GM18519 (cell line): ENCODE results near the gene NAA16.
"Not testable (repeated sequence)": the region's sequence is repeated elsewhere in the genome, so short reads cannot be mapped to it uniquely, and the experiment has no call there.

Experiments
- ATAC-seq: cut with Tn5 transposase; IDR thresholded peaks from one replicate; pipeline ENCODE4 v1.9.1; 2021; ENCODE audit warnings: mild to moderate bottlenecking, moderate library complexity; ENCODE audit not compliant: unreplicated experiment, low FRiP score

The NAA16 gene

DNA sequence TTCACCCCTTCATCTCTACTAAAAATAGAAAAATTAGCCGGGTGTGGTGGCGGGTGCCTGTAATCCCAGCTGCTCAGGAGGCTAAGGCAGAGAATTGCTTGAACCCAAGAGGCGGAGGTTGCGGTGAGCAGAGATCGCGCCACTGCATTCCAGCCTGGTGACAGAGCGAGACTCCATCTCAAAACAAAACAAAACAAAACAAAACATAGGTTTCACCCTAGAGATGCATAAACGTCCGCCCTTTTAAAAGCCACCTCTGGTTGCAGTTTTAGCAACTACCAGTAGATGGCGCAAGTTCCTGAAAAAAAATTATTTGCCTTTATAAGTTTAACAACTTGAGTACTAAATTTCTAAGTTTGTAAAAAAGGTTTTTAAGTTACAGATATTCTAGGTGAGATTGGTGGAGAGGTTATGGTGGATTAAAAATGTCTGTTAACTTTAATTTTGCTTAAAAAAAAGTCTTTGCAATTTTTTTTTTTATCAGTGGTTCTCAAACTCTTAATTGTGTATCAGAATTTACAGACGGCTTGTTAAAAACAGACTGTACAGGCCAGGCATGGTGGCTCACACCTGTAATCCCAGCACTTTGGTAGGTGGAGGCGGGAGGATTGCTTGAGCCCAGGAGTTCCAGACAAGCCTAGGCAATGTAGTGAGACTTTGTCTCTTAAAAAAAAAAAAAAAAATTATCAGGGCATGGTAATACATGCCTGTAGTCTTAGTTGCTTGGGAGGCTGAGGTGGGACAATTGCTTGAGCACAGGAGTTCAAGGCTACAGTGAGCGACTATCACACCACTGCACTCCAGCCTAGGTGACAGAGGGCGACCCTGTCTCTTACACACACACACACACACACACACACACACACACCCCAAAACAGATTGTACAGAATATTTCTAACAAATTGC is 42.1 kb downstream of the NAA16 start:
- ATAC-seq, result no peak

- no peak for ATAC-seq
Measured at GRCh38 chr13:41354416-41354815, 43.3 kb downstream of the NAA16 start.

- ATAC-seq, result not testable (repeated sequence)
Measured at GRCh38 chr13:41356385-41356648, 45.2 kb downstream of the NAA16 start.

- no peak for ATAC-seq
Measured at GRCh38 chr13:41356786-41357185, 45.7 kb downstream of the NAA16 start.

- no peak for ATAC-seq
Measured at GRCh38 chr13:41361491-41361890, 50.4 kb downstream of the NAA16 start.

DNA sequence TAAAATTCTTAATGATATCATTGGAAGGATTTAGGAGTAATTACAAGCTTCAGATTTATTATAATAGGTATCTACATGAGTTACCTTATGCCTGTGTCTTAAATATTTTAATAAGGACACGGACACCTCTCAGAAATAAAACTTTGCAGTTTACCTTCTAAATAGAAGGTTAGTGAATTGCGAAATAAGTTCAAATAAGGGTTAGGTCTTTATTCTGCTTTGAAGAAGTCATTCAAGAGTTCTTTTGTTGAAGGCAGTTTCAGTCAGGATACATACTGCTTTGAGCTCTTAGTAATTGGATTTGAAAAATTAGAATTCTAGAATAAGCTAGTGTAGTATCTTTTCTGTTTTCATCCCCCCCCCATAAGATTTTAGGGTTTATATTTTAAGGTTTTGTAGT is 53.0 kb downstream of the NAA16 start:
- no peak for ATAC-seq

DNA sequence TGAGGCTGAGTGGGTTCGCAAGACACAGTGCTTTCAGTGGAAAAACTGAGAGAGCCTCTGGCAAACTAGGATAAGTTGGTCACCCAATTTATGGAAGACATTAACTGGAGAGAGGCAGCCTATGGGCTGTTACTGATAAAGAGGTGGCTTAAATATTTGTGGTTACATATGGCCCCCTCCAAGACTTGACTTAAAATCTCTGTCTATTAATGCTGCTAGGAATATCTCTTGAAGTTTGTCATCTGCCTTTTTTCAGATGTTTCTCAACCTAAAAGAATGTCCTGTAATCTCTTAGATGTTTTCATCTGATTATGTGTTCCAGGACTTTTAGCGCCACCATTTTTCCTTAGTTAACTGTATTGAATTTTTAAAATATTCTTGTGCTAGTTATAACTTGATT is 54.6 kb downstream of the NAA16 start:
- ATAC-seq, result no peak

GRCh38 chr13:41370736-41371135 is 59.7 kb downstream of the NAA16 start:
- no peak for ATAC-seq

- ATAC-seq, result no peak
Measured at GRCh38 chr13:41377446-41377845, 66.4 kb downstream of the NAA16 start.

GRCh38 chr13:41382431-41382830 is 71.4 kb downstream of the NAA16 start:
- no peak for ATAC-seq

DNA sequence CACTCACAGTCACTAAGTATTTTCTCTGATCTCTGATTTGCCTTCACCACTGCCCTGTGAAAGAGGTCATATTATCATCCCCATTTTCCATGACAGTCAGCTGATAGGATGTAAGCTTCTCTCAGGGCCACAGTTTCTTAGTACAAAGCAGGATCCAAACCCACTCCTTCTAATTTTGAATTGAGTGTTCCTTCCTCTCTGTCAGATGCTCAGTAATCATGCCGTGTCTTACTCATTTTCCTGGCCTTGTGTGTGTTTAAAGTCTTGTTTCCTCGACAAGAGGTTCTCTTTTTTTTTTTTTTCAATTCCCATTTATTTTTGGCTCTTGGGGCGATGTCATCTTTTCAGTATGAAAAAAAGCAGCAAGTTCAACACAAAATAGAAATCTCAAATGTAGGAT is 72.3 kb downstream of the NAA16 start:
- ATAC-seq, result no peak

DNA sequence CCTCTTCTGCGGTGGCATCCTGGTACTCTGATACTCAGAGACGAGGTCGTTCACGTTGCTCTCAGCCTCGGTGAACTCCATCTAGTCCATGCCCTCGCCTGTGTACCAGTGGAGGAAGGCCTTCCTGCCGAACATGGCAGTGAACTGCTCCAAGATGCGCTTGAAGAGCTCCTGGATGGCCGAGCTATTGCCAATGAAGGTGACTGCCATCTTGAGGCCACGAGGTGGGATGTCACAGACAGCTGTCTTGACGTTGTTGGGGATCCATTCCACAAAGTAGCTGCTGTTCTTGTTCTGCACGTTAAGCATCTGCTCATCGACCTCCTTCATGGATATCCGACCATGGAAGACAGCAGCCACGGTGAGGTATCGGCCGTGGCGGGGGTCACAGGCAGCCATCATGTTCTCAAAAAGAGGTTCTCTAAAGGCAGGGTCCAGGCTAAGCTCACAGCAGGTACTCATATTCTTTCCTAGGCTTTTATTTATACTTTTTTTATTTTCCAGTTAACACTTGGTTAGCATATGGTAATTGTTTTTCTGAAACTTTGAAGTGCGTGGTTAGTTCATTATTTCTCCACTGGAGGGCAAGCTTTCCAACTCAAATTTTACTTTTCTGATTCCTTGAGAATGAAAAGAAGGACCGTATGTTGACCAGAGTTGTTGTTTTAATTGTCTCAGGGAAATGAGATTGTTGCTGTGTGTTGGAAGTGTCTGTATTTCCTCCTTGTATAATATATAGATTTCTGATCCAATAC is 73.9 kb downstream of the NAA16 start:
- no peak for ATAC-seq

DNA sequence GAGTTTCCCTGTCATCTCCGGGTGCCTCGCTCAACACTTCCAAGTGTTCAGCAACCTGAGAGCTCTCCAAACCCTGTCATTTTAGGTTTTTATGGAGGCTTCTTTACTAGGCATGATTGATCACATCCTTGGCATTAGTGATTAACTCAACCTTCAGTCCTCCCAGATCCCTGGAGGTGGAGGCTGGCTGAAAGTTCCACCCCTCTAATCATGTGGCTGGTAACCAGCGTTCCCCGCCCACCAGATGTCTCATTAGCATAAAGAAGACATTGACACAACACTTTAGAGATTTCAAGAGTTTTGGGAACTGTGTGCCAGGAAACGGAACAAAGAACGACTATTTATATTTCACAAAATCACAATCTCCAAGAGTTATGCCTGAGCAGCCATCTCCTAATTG is 75.1 kb downstream of the NAA16 start:
- no peak for ATAC-seq

DNA sequence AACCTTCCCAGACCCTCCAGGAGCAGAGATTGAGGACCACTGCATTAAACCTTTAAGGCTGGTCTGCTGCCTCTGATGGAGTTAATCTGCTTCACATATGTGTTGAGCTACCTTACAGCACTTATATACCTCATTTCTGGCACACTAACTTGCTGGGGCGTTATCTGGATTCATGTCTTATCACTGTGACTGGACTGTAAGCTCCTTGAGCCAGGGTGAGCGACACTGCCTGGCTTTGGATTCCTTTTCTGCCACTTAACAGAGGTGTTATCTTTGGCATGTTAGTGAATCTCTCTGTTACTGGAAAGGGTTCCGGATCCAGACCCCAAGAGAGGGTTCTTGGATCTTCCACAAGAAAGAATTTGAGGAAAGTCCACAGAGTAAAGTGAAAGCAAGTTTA is 76.5 kb downstream of the NAA16 start:
- no peak for ATAC-seq

DNA sequence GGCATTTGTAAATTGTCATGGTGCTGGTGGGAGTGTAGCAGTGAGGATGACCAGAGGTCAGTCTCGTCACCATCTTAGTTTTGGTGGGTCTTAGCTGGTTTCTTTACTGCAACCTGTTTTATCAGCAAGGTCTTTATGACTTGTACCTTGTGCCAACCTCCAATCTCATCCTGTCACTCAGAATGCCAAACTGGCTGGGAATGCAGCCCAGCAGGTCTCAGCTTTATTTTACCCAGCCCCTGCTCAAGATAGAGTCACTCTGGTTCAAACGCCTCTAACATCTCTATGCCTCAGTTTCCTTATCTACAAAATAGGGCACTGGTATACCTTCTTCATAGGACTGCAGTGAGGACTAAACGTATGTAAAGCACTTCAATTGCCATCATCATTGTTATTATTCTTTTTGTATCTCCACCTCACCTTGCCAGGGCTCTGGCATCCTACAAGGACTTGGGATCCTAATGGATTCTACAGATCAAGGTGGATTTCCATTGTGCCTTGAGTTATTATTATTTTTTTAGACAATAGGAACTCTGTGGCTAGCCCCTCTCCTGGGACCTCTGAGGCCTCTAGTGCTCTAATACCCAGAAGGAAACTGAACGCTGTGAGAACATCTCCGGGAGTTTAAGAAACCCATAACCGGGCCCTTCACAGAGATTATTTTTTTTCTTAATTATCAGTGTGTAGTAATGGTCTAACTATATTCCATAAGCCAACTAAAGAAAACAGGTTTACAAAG is 77.2 kb downstream of the NAA16 start:
- no peak for ATAC-seq

DNA sequence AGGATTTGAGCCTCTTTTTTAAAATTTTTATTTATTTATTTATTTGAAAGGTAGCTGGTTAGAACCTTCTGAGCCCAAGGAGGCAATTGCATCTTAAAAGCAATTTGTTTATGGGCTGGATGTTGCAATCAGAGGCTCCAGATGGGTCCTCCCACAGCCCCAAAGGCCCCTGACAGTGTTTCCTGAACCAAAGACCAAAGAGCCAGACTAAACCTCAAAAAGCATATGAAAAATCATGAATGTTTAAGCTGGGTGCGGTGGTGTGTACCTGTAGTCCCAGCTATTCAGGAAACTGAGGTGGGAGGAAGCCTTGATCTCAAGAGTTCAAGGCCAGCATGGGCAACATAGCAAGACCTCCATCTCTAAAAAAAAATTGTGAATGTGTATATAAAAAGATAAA is 78.5 kb downstream of the NAA16 start:
- ATAC-seq, result no peak

GRCh38 chr13:41394166-41394565 is 83.1 kb downstream of the NAA16 start:
- no peak for ATAC-seq

DNA sequence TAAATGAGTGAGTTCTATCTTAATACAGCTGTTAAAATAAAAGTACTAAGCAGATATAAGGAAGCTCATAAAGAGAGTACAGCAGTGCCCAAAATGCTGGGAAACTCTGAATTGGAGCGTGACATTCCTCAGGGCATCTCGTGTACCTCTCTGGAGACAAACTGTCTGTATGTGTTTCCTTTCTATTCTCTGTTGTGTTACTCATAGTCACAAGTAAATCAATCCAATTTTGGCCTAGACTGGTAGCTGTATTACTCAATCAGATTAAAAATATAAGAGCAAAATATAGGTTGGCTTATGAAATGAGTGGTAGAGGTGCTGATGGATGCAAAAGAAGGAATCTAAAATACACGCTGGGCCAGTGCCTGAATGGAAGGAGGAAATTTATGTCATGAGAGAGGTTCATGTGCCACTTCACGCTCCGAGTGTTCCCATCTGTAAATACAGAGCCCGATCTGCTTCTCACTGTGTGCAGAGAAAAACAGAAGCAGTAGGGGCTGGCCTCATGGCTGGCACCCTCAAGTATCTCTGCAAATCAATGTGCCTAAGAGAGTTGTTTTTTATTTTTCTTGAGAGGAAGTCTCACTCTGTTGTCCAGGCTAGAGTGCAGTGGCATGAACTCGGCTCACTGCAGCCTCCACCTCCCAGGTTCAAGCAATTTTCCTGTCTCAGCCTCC is 87.6 kb downstream of the NAA16 start:
- no peak for ATAC-seq

DNA sequence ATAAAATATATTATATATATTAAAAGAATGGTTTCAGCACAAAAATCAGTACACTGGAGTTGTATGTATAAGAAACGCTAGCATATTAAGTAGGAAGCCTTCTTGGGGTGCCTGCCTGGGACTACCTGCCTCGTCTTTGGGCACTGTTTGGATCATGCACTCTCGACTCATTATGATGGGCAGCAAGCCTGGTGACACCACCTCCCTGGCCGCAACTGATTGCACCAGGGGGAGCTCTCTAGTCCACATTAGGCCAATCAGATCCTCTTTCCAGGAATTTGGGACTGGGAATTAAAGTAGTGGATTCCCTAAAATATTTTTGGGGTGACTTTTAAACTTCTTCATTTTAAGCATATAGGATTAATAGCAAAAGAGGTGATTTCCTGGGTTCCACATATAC is 90.3 kb downstream of the NAA16 start:
- no peak for ATAC-seq

GRCh38 chr13:41402691-41403511 is 91.8 kb downstream of the NAA16 start:
- ATAC-seq, result no peak
